HepG2 (cell line): ENCODE measurements around the gene SERPINA3. TPM values are rescaled to one million over a fixed set of nuclear protein-coding genes. Genes with fewer than 3 reads are reported as not detected.

ENCODE experiments used
- CHD2 ChIP-seq: IDR thresholded peaks from 2 replicates; pipeline ENCODE4 v1.6.1; 2011; ENCODE audit warnings: low read depth, low read length, improper control_type of control experiment
- EP300 ChIP-seq, 3 experiments: sonication (generic) in 1 of 3; formaldehyde crosslinking in 1 of 3; IDR thresholded peaks; 2 replicates each; pipeline versions ENCODE4 v1.5.1 to v1.6.1; 2011 to 2020; ENCODE audit warnings: low read depth in 2 of 3, low read length in 2 of 3, borderline replicate concordance in 1 of 3, improper control_type of control experiment in 1 of 3, mild to moderate bottlenecking in 1 of 3, missing genetic modification reagents in 1 of 3, moderate library complexity in 1 of 3
- EZH2 ChIP-seq: conservative IDR thresholded peaks from 2 replicates; pipeline ENCODE4 v1.6.1; 2012; ENCODE audit warnings: mild to moderate bottlenecking, low read depth, low read length, moderate library complexity
- HMG20A ChIP-seq: IDR thresholded peaks from 2 replicates; pipeline ENCODE4 v1.6.1; 2016; ENCODE audit warnings: borderline replicate concordance
- KMT2B ChIP-seq: IDR thresholded peaks from 2 replicates; pipeline ENCODE4 v1.6.1; 2016; ENCODE audit warnings: missing genetic modification reagents, missing compliant biosample characterization
- REXO4 ChIP-seq: sonication (generic); formaldehyde crosslinking; IDR thresholded peaks from 2 replicates; pipeline ENCODE4 v1.8.0; 2022; ENCODE audit warnings: missing genetic modification reagents, mild to moderate bottlenecking, borderline replicate concordance
- THAP9 ChIP-seq: sonication (generic); formaldehyde crosslinking; IDR thresholded peaks from 2 replicates; pipeline ENCODE4; 2020; ENCODE audit warnings: missing genetic modification reagents, mild to moderate bottlenecking, borderline replicate concordance
- ZBTB38 ChIP-seq: sonication (generic); formaldehyde crosslinking; IDR thresholded peaks from 2 replicates; pipeline ENCODE4 v1.5.1; 2020; ENCODE audit warnings: mild to moderate bottlenecking, missing genetic modification reagents
- ZNF414 ChIP-seq: sonication (generic); formaldehyde crosslinking; IDR thresholded peaks from 2 replicates; pipeline ENCODE4 v1.5.0; 2020; ENCODE audit warnings: missing genetic modification reagents
- ZNF543 ChIP-seq: sonication (generic); formaldehyde crosslinking; IDR thresholded peaks from 2 replicates; pipeline ENCODE4 v1.4.0; 2020; ENCODE audit warnings: mild to moderate bottlenecking, missing genetic modification reagents
- ZNF556 ChIP-seq: sonication (generic); formaldehyde crosslinking; IDR thresholded peaks from 2 replicates; pipeline ENCODE4 v1.4.0; 2020; ENCODE audit warnings: mild to moderate bottlenecking, missing genetic modification reagents, borderline replicate concordance
- ZNF605 ChIP-seq: sonication (generic); formaldehyde crosslinking; IDR thresholded peaks from 2 replicates; pipeline ENCODE4 v1.8.0; 2022; ENCODE audit warnings: mild to moderate bottlenecking, missing genetic modification reagents
- ZNF616 ChIP-seq: sonication (generic); formaldehyde crosslinking; IDR thresholded peaks from 2 replicates; pipeline ENCODE4 v1.5.0; 2020; ENCODE audit warnings: low read depth, mild to moderate bottlenecking, missing genetic modification reagents
- ZNF7 ChIP-seq: IDR thresholded peaks from 2 replicates; pipeline ENCODE4 v1.6.1; 2016; ENCODE audit warnings: missing biosample characterization, missing genetic modification reagents
- ZNF75D ChIP-seq: sonication (generic); formaldehyde crosslinking; IDR thresholded peaks from 2 replicates; pipeline ENCODE4 v1.8.1; 2023; ENCODE audit warnings: missing genetic modification reagents, mild to moderate bottlenecking, borderline replicate concordance
- ZSCAN9 ChIP-seq: IDR thresholded peaks from 2 replicates; pipeline ENCODE4 v1.6.1; 2016; ENCODE audit warnings: borderline replicate concordance
- polyA plus RNA-seq, 8 experiments: library from polyadenylated mRNA; depleted of rRNA in 3 of 8; stranded (reverse) in 7 of 8; unstranded in 1 of 8; fragments of >200 nt; fragmentation: Illumina TruSeq in 4 of 8; extraction: Trizol in 4 of 8; gene quantifications; 2 replicates each; pipeline versions ENCODE4 v1.2.1 to v1.2.3, GENCODE V29; 2011 to 2016; ENCODE audit warnings: low read depth in 4 of 8, missing spikeins in 1 of 8, mixed read lengths in 1 of 8; ENCODE audit not compliant: insufficient read depth in 1 of 8
- total RNA-seq, 5 experiments: library from RNA; depleted of rRNA; stranded (reverse); fragments of >200 nt; fragmentation: Illumina TruSeq; extraction: Trizol; gene quantifications; 2 replicates each; pipeline ENCODE4 v1.2.3, GENCODE V29; 2016; ENCODE audit warnings: low read depth in 1 of 5
- TF ChIP-seq, protein P1 (sequence below): IDR thresholded peaks from 2 replicates; pipeline ENCODE4 v1.6.1; 2016; ENCODE audit warnings: mild to moderate bottlenecking, missing biosample characterization, missing genetic modification reagents
- TF ChIP-seq, protein P2 (sequence below): sonication (generic); formaldehyde crosslinking; IDR thresholded peaks from 2 replicates; pipeline ENCODE4 v1.4.0; 2020; ENCODE audit warnings: missing genetic modification reagents
- TF ChIP-seq, protein P3 (sequence below): sonication (generic); formaldehyde crosslinking; IDR thresholded peaks from 2 replicates; pipeline ENCODE4 v1.4.0; 2020; ENCODE audit warnings: low read depth, mild to moderate bottlenecking, missing genetic modification reagents

The SERPINA3 gene
- total and polyA plus RNA-seq, 2 of the 13 experiments (the other 11 are each of a cell fraction or from before 2014, with no cell fraction given): 825 to 2,200 TPM

GRCh38 chr14:94654071-94654861, 42.1 kb downstream of the SERPINA3 start (continued):
- TF ChIP-seq EP300 (IDR thresholded peaks at IDR 0.05; ENCODE audit: low read depth in 2 of 2, low read length in 2 of 2): no peak
- TF ChIP-seq EP300 (CRISPR knock-in tag; IDR thresholded peaks at IDR 0.05; ENCODE audit: borderline replicate concordance): no peak
- TF ChIP-seq ZNF414 (CRISPR knock-in tag): no peak
- TF ChIP-seq ZNF543 (CRISPR knock-in tag): 0 out of 2 replicates have a peak, but pooled peaks have one; percentile 25
- no peak for TF ChIP-seq ZBTB38 (CRISPR knock-in tag)
- TF ChIP-seq ZNF605 (CRISPR knock-in tag): no peak
- TF ChIP-seq, protein P1, sequence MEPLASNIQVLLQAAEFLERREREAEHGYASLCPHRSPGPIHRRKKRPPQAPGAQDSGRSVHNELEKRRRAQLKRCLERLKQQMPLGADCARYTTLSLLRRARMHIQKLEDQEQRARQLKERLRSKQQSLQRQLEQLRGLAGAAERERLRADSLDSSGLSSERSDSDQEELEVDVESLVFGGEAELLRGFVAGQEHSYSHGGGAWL: 0 out of 2 replicates have a peak, but pooled peaks have one; percentile 24
- TF ChIP-seq ZNF616 (CRISPR knock-in tag): 0 out of 2 replicates have a peak, but pooled peaks have one; percentile 51
- TF ChIP-seq, protein P2, sequence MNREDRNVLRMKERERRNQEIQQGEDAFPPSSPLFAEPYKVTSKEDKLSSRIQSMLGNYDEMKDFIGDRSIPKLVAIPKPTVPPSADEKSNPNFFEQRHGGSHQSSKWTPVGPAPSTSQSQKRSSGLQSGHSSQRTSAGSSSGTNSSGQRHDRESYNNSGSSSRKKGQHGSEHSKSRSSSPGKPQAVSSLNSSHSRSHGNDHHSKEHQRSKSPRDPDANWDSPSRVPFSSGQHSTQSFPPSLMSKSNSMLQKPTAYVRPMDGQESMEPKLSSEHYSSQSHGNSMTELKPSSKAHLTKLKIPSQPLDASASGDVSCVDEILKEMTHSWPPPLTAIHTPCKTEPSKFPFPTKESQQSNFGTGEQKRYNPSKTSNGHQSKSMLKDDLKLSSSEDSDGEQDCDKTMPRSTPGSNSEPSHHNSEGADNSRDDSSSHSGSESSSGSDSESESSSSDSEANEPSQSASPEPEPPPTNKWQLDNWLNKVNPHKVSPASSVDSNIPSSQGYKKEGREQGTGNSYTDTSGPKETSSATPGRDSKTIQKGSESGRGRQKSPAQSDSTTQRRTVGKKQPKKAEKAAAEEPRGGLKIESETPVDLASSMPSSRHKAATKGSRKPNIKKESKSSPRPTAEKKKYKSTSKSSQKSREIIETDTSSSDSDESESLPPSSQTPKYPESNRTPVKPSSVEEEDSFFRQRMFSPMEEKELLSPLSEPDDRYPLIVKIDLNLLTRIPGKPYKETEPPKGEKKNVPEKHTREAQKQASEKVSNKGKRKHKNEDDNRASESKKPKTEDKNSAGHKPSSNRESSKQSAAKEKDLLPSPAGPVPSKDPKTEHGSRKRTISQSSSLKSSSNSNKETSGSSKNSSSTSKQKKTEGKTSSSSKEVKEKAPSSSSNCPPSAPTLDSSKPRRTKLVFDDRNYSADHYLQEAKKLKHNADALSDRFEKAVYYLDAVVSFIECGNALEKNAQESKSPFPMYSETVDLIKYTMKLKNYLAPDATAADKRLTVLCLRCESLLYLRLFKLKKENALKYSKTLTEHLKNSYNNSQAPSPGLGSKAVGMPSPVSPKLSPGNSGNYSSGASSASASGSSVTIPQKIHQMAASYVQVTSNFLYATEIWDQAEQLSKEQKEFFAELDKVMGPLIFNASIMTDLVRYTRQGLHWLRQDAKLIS (CRISPR knock-in tag): no peak
- no peak for TF ChIP-seq ZSCAN9
- TF ChIP-seq ZNF7 (CRISPR knock-in tag): no peak
- TF ChIP-seq KMT2B (CRISPR knock-in tag): peak; percentile 50; the same call in 1 of the 2 replicates
- TF ChIP-seq EZH2: no peak
- no peak for TF ChIP-seq ZNF75D
- no peak for TF ChIP-seq CHD2
- TF ChIP-seq, protein P3, sequence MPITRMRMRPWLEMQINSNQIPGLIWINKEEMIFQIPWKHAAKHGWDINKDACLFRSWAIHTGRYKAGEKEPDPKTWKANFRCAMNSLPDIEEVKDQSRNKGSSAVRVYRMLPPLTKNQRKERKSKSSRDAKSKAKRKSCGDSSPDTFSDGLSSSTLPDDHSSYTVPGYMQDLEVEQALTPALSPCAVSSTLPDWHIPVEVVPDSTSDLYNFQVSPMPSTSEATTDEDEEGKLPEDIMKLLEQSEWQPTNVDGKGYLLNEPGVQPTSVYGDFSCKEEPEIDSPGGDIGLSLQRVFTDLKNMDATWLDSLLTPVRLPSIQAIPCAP (CRISPR knock-in tag): no peak
- no peak for TF ChIP-seq REXO4 (CRISPR knock-in tag)
- 0 out of 2 replicates have a peak, but pooled peaks have one; percentile 42 for TF ChIP-seq ZNF556
- TF ChIP-seq THAP9 (CRISPR knock-in tag): peak; percentile 35; the same call in 1 of the 2 replicates
- TF ChIP-seq HMG20A (CRISPR knock-in tag): no peak; the same call in 1 of the 2 replicates
